ENCODE results near the gene CLEC7A.

Gene CLEC7A

GRCh38 chr12:10101042-10101579 lies 28.9 kb downstream of the CLEC7A start:
- no peak for FAIRE-seq
- DNase-seq (ENCODE audit: extremely low spot score, insufficient read length, low read depth): no peak

- no peak for FAIRE-seq
Measured at GRCh38 chr12:10098791-10099190, 31.2 kb downstream of the CLEC7A start, which contains the start of gene CLEC1A. CLEC1A (minus strand) TSS chr12:10098985; CDS start chr12:10098922, 63 bp downstream.

GRCh38 chr12:10097521-10097920 lies 32.5 kb downstream of the CLEC7A start:
- DNase-seq (ENCODE audit: extremely low spot score, insufficient read length, low read depth) (no peak), FAIRE-seq (no peak)

More at GRCh38 chr12:10098791-10099190, 31.2 kb downstream of the CLEC7A start, which contains the start of gene CLEC1A:
- no peak for DNase-seq (ENCODE audit: extremely low spot score, insufficient read length, low read depth)

DNA sequence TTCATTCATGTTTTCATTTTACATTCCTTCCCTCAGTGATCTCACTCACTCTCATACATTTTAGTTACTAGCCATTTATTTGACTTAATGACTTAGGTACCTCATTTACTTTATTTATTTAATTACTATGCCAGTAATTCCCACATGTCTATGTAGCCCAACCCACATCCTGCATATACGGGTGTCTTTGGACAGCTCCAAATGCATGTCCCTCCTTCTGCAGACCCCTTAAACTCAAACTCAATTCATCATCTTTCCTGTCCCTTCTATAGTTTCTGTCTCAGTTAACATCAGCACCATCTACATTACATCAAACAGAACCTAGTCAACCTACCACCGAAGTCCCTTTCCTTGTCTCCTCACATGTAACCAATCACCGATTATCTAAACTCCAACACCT lies 34.0 kb downstream of the CLEC7A start:
- DNase-seq (ENCODE audit: extremely low spot score, insufficient read length, low read depth) (no peak), FAIRE-seq (no peak)

DNA sequence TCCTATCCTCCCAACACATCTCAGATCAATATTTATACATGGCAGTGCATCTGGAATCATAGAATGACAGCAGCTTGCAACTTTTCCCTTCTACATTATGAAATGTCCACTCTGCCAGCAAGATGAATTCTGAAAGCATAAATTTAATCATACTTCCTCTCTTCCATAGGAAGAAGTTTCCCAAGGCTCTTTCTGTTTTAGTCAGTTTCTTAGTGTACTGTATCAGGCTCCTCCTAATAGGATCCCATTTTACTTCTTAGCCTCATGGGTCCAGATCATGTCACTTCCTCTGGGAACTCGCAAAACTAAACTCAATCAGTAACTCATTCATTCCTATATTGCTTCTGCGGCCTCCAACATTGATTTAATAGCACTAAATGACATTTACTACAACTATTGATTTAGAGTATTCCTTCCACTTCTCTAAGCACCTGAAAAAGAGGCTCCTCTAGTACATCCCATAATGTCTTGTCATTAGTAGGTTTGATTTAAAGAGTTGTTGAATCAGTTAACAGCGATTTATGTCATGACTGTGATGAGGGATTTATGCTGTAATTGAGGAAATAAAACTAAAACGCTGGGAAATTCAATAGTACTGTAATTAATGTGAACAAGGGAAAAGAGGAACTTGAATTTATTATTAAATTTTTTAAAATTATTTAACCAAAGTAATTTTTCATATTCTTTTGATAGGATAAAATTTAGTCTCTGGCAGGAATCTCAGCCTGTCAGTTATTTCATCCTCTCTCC lies 35.2 kb downstream of the CLEC7A start:
- FAIRE-seq (no peak), DNase-seq (ENCODE audit: extremely low spot score, insufficient read length, low read depth) (no peak)

DNA sequence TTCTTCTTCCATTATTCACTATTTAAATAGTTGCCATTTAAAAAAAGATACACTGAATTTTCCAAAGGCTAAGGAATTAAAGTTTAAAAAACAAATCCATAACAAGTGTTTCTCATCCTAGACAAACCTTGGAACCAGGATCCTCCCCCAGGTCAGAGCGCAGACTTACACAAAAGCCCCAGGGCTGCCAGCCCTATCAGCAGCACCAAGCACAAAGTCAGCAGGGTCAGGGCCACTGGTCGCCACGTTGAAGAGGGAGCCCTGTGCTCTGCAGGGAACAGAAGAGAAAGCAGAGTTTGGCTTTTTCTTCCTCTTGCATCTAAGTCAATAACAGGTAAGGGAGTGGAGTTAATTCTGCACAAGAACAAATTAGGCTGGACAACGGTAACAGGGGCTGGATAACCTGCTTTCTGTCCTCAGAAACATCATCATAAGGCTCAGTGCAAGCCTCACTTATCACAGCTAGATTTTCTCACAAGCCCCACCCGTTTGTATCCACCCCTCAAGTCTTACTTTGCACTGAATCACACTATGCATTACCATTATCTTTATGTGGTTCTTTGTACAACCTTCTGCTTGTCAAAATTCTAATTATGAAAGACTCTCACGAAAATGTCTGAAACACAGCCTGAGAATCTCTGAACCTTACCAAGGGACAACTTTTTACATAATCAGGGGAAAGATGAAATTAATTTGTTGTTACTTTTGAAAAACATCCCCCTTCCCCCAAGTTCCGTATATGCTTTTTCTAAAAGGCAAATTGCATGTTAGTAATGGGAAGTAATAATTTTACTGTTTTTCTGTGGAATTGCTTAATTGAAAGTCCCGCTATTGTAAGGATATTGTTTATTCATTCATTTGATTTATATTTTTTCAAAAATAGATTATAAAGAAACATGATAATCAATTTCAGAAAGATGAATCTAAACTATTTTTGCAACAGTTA lies 40.8 kb downstream of the CLEC7A start:
- DNase-seq (ENCODE audit: extremely low spot score, insufficient read length, low read depth): no peak
- FAIRE-seq: no peak

GRCh38 chr12:10088031-10088430 lies 42.0 kb downstream of the CLEC7A start:
- DNase-seq (ENCODE audit: extremely low spot score, insufficient read length, low read depth): no peak
- FAIRE-seq: no peak

- no peak for FAIRE-seq
- DNase-seq (ENCODE audit: extremely low spot score, insufficient read length, low read depth): no peak
Measured at GRCh38 chr12:10086387-10086786, 43.6 kb downstream of the CLEC7A start.

GRCh38 chr12:10084733-10085132 lies 45.3 kb downstream of the CLEC7A start:
- DNase-seq (ENCODE audit: extremely low spot score, insufficient read length, low read depth) (no peak), FAIRE-seq (no peak)

DNA sequence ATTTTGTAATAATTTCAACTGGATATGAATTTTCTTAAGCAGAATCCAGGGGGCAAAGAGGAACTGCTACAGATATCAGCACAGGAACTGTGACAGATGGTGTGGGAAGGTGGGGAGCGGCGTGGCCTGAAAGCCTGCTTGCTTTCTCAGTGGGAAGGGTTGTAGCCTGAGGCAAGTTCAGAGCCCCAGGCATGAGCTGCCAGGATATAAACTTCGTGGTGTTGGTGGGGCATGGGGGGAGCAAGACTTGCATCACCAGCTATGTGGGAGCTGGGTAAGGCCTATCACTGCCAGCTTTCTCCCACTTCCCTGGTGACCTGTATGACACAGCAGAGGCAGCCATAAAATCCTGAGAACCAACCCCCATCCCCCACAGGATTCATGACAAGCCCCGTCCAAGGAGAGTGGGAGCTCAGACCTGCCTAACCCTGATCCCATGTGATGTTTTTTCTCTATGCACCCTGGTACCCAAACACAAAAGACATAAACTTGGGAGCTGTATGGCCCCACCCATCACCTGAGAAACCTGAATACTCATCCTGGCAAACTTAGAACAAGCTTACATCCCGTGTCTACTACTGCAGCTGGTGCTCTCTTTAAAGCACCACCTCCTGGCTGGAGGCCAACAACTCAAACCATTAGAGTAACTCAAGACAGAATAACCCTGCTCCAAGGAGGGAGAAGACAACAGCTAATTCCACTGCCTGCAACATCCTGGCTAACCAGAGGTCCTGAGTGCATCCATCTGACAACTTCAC lies 47.7 kb downstream of the CLEC7A start:
- DNase-seq (ENCODE audit: extremely low spot score, insufficient read length, low read depth) (no peak), FAIRE-seq (no peak)

DNA sequence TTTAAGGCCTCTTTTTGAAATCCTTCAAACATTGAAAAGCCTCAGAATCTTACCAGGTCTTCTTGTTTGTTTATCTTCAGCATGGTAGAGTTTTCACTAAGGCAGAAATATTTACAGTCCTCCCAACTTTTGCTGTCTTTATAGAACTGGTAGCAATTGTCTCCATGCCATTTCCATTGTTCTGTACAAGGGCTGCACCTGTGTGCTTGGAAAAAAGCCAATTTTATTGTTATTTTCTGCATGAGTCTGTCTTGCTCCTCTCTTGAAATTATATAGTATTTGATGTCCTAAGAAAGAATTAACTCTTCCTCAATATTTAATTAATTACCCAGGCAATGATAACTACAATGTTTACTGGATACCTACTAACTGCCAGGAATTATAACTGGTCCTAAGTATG lies 54.5 kb downstream of the CLEC7A start:
- DNase-seq (ENCODE audit: extremely low spot score, insufficient read length, low read depth): no peak
- FAIRE-seq: no peak

DNA sequence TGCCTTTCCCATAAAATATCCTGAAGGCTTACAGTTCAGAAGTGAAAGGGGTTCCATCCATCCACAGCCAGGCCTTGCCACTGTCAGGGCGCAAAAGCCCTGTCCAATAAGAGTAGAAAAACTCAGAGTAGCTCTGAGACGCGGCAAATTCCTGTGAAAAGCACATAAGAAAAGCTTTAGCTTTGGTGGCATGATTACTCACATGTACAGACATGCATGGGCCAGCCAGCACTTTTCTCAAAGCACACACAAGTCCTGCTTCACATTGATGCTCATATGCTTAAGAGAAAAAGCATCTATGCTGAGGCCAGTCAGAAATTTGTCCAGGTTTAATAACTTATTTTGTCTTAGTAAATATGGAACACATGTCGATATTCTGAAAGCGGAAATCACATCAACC lies 56.7 kb downstream of the CLEC7A start:
- no peak for DNase-seq (ENCODE audit: extremely low spot score, insufficient read length, low read depth)
- FAIRE-seq: no peak

- FAIRE-seq (no peak), DNase-seq (ENCODE audit: extremely low spot score, insufficient read length, low read depth) (no peak)
Measured at GRCh38 chr12:10072131-10072530, 57.9 kb downstream of the CLEC7A start.

DNA sequence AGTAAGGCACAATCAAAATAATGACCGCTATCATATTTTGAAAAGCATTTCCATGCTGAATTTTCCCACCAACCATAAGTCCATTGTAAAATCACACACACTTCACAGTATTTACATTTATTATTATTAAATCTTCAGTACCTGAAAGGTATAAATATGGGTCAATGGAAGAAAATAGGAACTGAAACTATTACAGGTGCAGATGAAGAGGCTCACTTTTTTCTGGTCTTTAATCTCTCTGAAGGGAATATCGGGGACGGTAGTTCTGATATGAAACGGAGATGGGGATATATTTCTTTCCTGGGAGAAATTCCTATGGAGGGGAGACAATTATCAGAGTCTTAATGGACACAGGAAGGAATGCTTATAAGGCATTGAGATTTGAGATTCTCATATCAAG lies 59.6 kb downstream of the CLEC7A start:
- no peak for FAIRE-seq
- DNase-seq (ENCODE audit: extremely low spot score, insufficient read length, low read depth): no peak

GRCh38 chr12:10069976-10070375 lies 60.0 kb downstream of the CLEC7A start:
- peak; percentile 38 for FAIRE-seq

GRCh38 chr12:10069099-10069498 lies 60.9 kb downstream of the CLEC7A start:
- no peak for DNase-seq (ENCODE audit: extremely low spot score, insufficient read length, low read depth)
- no peak for FAIRE-seq

More at GRCh38 chr12:10069976-10070375, 60.0 kb downstream of the CLEC7A start:
- no peak for DNase-seq (ENCODE audit: extremely low spot score, insufficient read length, low read depth)

GRCh38 chr12:10068644-10069043 lies 61.4 kb downstream of the CLEC7A start:
- no peak for DNase-seq (ENCODE audit: extremely low spot score, insufficient read length, low read depth)
- no peak for FAIRE-seq

- no peak for FAIRE-seq
- DNase-seq (ENCODE audit: extremely low spot score, insufficient read length, low read depth): no peak
Measured at GRCh38 chr12:10067942-10068341, 62.1 kb downstream of the CLEC7A start.

DNA sequence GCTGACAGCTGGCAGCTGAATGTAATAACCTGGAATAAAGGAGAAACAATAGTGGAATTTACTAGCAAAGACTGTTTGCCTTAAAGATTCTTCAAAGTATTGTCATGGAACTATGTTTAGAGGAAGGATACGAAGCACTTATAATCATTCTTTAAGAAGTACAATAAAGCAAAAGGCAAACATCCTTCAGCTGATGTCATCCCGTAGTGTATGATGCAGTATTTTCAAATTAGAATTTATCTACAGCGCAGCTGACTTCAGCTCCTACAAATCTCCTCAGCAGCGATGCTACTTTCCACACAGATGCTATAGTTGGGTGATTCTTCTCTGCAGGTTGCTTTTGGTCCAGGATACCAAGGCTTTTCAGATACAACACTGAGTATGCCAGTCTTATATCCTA lies 62.7 kb downstream of the CLEC7A start:
- FAIRE-seq: no peak
- no peak for DNase-seq (ENCODE audit: extremely low spot score, insufficient read length, low read depth)
